ENCODE results near the gene RBCK1.
A peak's percentile ranks its signal among the peaks of the same experiment; 100 is the strongest.
"Not testable (repeated sequence)": the region's sequence is repeated elsewhere in the genome, so short reads cannot be mapped to it uniquely, and the experiment has no call there.

RBCK1 gene

GRCh38 chr20:445514-446336 lies 37.6 kb downstream of the RBCK1 start:
- no peak for TF ChIP-seq CTCF (IDR thresholded peaks at IDR 0.05; ENCODE audit: low read depth, low read length)
- H3K4me3 ChIP-seq (ENCODE audit: low read depth, low read length), result no peak overlapping the region

GRCh38 chr20:452021-452420 lies 43.9 kb downstream of the RBCK1 start:
- H3K4me3 ChIP-seq (ENCODE audit: low read depth, low read length), result not testable (repeated sequence)

- no peak for TF ChIP-seq CTCF (IDR thresholded peaks at IDR 0.05; ENCODE audit: low read depth, low read length)
Observed at GRCh38 chr20:454951-455350, 46.9 kb downstream of the RBCK1 start.

GRCh38 chr20:458776-459175 lies 50.7 kb downstream of the RBCK1 start:
- no peak overlapping the region for H3K4me3 ChIP-seq (ENCODE audit: low read depth, low read length)
- no peak for TF ChIP-seq CTCF (IDR thresholded peaks at IDR 0.05; ENCODE audit: low read depth, low read length)

More at GRCh38 chr20:454951-455350, 46.9 kb downstream of the RBCK1 start:
- H3K4me3 ChIP-seq (ENCODE audit: low read depth, low read length), result no peak overlapping the region

- no peak overlapping the region for H3K4me3 ChIP-seq (ENCODE audit: low read depth, low read length)
- no peak for TF ChIP-seq CTCF (IDR thresholded peaks at IDR 0.05; ENCODE audit: low read depth, low read length)
Observed at GRCh38 chr20:460180-460579, 52.1 kb downstream of the RBCK1 start.

- H3K4me3 ChIP-seq (ENCODE audit: low read depth, low read length), result peak overlapping the region; percentile 88
- no peak for TF ChIP-seq CTCF (IDR thresholded peaks at IDR 0.05; ENCODE audit: low read depth, low read length)
Observed at GRCh38 chr20:460707-461106, 52.6 kb downstream of the RBCK1 start.

GRCh38 chr20:461254-462198 lies 53.4 kb downstream of the RBCK1 start:
- TF ChIP-seq CTCF (IDR thresholded peaks at IDR 0.05; ENCODE audit: low read depth, low read length), result no peak

More at GRCh38 chr20:461254-462198, 53.4 kb downstream of the RBCK1 start:
- H3K4me3 ChIP-seq (ENCODE audit: low read depth, low read length), result peak overlapping the region; percentile 88

Data from WI38 (cell line).